ENCODE data around the gene AGAP1.

The AGAP1 gene

GRCh38 chr2:235966932-235967757 lies 473.3 kb downstream of the AGAP1 start:
- no peak for TF ChIP-seq CTCF (IDR thresholded peaks at IDR 0.05; ENCODE audit: insufficient read depth, low read depth, low read length, missing control alignments)
- no peak for DNase-seq (ENCODE audit: low read depth)
- no peak overlapping the region for H3K4me3 ChIP-seq (ENCODE audit: low read depth, low read length)

GRCh38 chr2:235968155-235968554 lies 474.3 kb downstream of the AGAP1 start:
- TF ChIP-seq CTCF (IDR thresholded peaks at IDR 0.05; ENCODE audit: insufficient read depth, low read depth, low read length, missing control alignments): no peak

GRCh38 chr2:235968616-235969324 lies 474.9 kb downstream of the AGAP1 start:
- no peak for DNase-seq (ENCODE audit: low read depth)
- H3K4me3 ChIP-seq (ENCODE audit: low read depth, low read length): no peak overlapping the region
- no peak for TF ChIP-seq CTCF (IDR thresholded peaks at IDR 0.05; ENCODE audit: insufficient read depth, low read depth, low read length, missing control alignments)

More at GRCh38 chr2:235968155-235968554, 474.3 kb downstream of the AGAP1 start:
- H3K4me3 ChIP-seq (ENCODE audit: low read depth, low read length): no peak overlapping the region
- DNase-seq (ENCODE audit: low read depth): no peak

GRCh38 chr2:235970204-235971040 lies 476.6 kb downstream of the AGAP1 start:
- no peak for TF ChIP-seq CTCF (IDR thresholded peaks at IDR 0.05; ENCODE audit: insufficient read depth, low read depth, low read length, missing control alignments)
- no peak overlapping the region for H3K4me3 ChIP-seq (ENCODE audit: low read depth, low read length)

GRCh38 chr2:235976516-235976915 lies 482.7 kb downstream of the AGAP1 start:
- no peak for TF ChIP-seq CTCF (IDR thresholded peaks at IDR 0.05; ENCODE audit: insufficient read depth, low read depth, low read length, missing control alignments)
- no peak overlapping the region for H3K4me3 ChIP-seq (ENCODE audit: low read depth, low read length)
- no peak for DNase-seq (ENCODE audit: low read depth)

More at GRCh38 chr2:235970204-235971040, 476.6 kb downstream of the AGAP1 start:
- no peak for DNase-seq (ENCODE audit: low read depth)

GRCh38 chr2:235976956-235977355 lies 483.1 kb downstream of the AGAP1 start:
- DNase-seq (ENCODE audit: low read depth): no peak
- TF ChIP-seq CTCF (IDR thresholded peaks at IDR 0.05; ENCODE audit: insufficient read depth, low read depth, low read length, missing control alignments): no peak

More at GRCh38 chr2:235976956-235977355, 483.1 kb downstream of the AGAP1 start:
- H3K4me3 ChIP-seq (ENCODE audit: low read depth, low read length): no peak overlapping the region

All from GM12865 (cell line).